GM13977 (cell line): ENCODE results near the gene ZNF511.
"Not testable (repeated sequence)": the region's sequence is repeated elsewhere in the genome, so short reads cannot be mapped to it uniquely, and the experiment has no call there.

Source experiments
- DNase-seq: peaks from one replicate; pipeline ENCODE4 v3.0.0; 2012; ENCODE audit warnings: low spot score
- CTCF ChIP-seq: IDR thresholded peaks from 2 replicates; pipeline ENCODE4 v1.5.1; 2012; ENCODE audit warnings: mild to moderate bottlenecking, control low read depth; ENCODE audit not compliant: insufficient read depth; ENCODE audit errors: extremely low read depth, missing control alignments
- in situ Hi-C: fragments of 300-500 bp; cut with MboI; formaldehyde crosslinking; loops from one replicate; pipeline ENCODE4 v1.12.0; 2022; ENCODE audit warnings: low sequenced_read_pairs, low pct_unique_long_range_greater_than_20kb, mixed read lengths, inconsistent platforms; ENCODE audit not compliant: unreplicated experiment

The ZNF511 gene

GRCh38 chr10:133316732-133317131, 8.0 kb downstream of the ZNF511 start:
- in situ Hi-C loops = no loop called here
- no peak for TF ChIP-seq CTCF
- DNase-seq = no peak

GRCh38 chr10:133318494-133319127, 9.9 kb downstream of the ZNF511 start:
- peak; percentile 87 for TF ChIP-seq CTCF
- peak; percentile 72 for DNase-seq
- in situ Hi-C loops = no loop called here

- DNase-seq, in situ Hi-C loops: not testable (repeated sequence)
These were observed 12.2 kb downstream of the ZNF511 start for GRCh38 chr10:133320852-133321422.

GRCh38 chr10:133322064-133322709, 13.5 kb downstream of the ZNF511 start:
- in situ Hi-C loops, DNase-seq: not testable (repeated sequence)

GRCh38 chr10:133324198-133324792, 15.6 kb downstream of the ZNF511 start:
- DNase-seq = peak; percentile 79
- in situ Hi-C loops = no loop called here
- no peak for TF ChIP-seq CTCF

- TF ChIP-seq CTCF = no peak
- DNase-seq = no peak
- in situ Hi-C loops = no loop called here
These were observed 16.1 kb downstream of the ZNF511 start for GRCh38 chr10:133324857-133325260.

- peak; percentile 29 for DNase-seq
- in situ Hi-C loops = no loop called here
- TF ChIP-seq CTCF = no peak
These were observed 16.9 kb downstream of the ZNF511 start for GRCh38 chr10:133325440-133326222.
